SK-N-SH (cell line): ENCODE data around the gene PPP5C. TPM values are rescaled to one million over a fixed set of nuclear protein-coding genes. Genes with fewer than 3 reads are reported as not detected.
A peak's percentile ranks its signal among the peaks of the same experiment; 100 is the strongest.

Source experiments
- CTCF ChIA-PET: fragments of 300-600, 350-600 bp; formaldehyde crosslinking; extraction: SDS; loops from one replicate; lab custom pipeline; 2021; lab: Yijun Ruan, JAX
- POLR2A ChIA-PET: fragments of 350-600 bp; sonication (Branson Sonifier 250); formaldehyde crosslinking; extraction: SDS; loops from one replicate; lab custom pipeline; 2020; ENCODE audit warnings: antibody characterized with exemption, inconsistent platforms; lab: Yijun Ruan, JAX
- DNase-seq: peaks from one replicate; pipeline ENCODE4 v3.0.0; 2012
- H2AFZ ChIP-seq: fragments of 200-600 bp; sonication (generic); 2 replicates; pipeline ENCODE4 v1.8.1; 2016; ENCODE audit warnings: antibody characterized with exemption, mild to moderate bottlenecking, low read depth
- H3F3A ChIP-seq: fragments of 200-600 bp; sonication (generic); replicated peaks from 2 replicates; pipeline ENCODE3; 2016; ENCODE audit warnings: antibody characterized with exemption, mild to moderate bottlenecking; ENCODE audit not compliant: insufficient read depth
- H3K27ac ChIP-seq, 2 experiments: fragments of 200-500 bp in 1 of 2; fragments of 200-600 bp in 1 of 2; sonication (Bioruptor generic) in 1 of 2; sonication (generic), shearing (Covaris generic) in 1 of 2; 2 replicates each; pipeline versions ENCODE4 v1.5.1 to v1.6.1; 2014 to 2016; ENCODE audit warnings: low read depth in 2 of 2, inconsistent platforms in 1 of 2, low read length in 1 of 2, mild to moderate bottlenecking in 1 of 2, mixed read lengths in 1 of 2
- H3K27me3 ChIP-seq: fragments of 200-600 bp; sonication (generic), shearing (Covaris generic); 2 replicates; pipeline ENCODE4 v1.6.1; 2016; ENCODE audit warnings: mixed run types; ENCODE audit not compliant: insufficient read depth
- H3K36me3 ChIP-seq, 2 experiments: fragments of 200-500 bp in 1 of 2; fragments of 200-600 bp in 1 of 2; sonication (Bioruptor generic) in 1 of 2; sonication (generic) in 1 of 2; replicated peaks in 1 of 2; 2 replicates each; pipeline versions ENCODE3 to v1.5.1; 2014 to 2016; ENCODE audit warnings: low read length in 1 of 2, mild to moderate bottlenecking in 1 of 2; ENCODE audit not compliant: insufficient read depth in 2 of 2, control insufficient read depth in 1 of 2
- H3K4me1 ChIP-seq, 2 experiments: fragments of 200-500 bp in 1 of 2; fragments of 200-600 bp in 1 of 2; sonication (Bioruptor generic) in 1 of 2; sonication (generic), shearing (Covaris generic) in 1 of 2; 2 replicates each; pipeline versions ENCODE4 v1.5.1 to v1.6.1; 2014 to 2016; ENCODE audit warnings: low read depth in 1 of 2, low read length in 1 of 2, mixed run types in 1 of 2; ENCODE audit not compliant: insufficient read depth in 2 of 2, control insufficient read depth in 1 of 2
- H3K4me2 ChIP-seq: fragments of 200-600 bp; sonication (generic), shearing (Covaris generic); 2 replicates; pipeline ENCODE4 v1.6.1; 2017; ENCODE audit warnings: mixed run types
- H3K4me3 ChIP-seq, 2 experiments: fragments of 200-500 bp in 1 of 2; fragments of 200-600 bp in 1 of 2; sonication (Bioruptor generic) in 1 of 2; sonication (generic), shearing (Covaris generic) in 1 of 2; 2 replicates each; pipeline versions ENCODE4 v1.5.1 to v1.8.1; 2014 to 2016; ENCODE audit warnings: low read depth in 2 of 2, inconsistent platforms in 1 of 2, low read length in 1 of 2, mild to moderate bottlenecking in 1 of 2, mixed read lengths in 1 of 2, moderate library complexity in 1 of 2
- H3K79me2 ChIP-seq: fragments of 200-600 bp; sonication (generic); 2 replicates; pipeline ENCODE4 v1.8.1; 2017; ENCODE audit warnings: mild to moderate bottlenecking; ENCODE audit not compliant: insufficient read depth
- H3K9ac ChIP-seq: fragments of 200-600 bp; sonication (generic); 2 replicates; pipeline ENCODE4 v1.6.1; 2017; ENCODE audit warnings: mixed run types
- H3K9me2 ChIP-seq: fragments of 200-600 bp; sonication (generic); 2 replicates; pipeline ENCODE4 v1.6.1; 2017; ENCODE audit warnings: mixed run types
- H3K9me3 ChIP-seq: fragments of 200-600 bp; sonication (generic); 2 replicates; pipeline ENCODE4 v1.6.1; 2017; ENCODE audit warnings: mixed run types, mild to moderate bottlenecking, moderate library complexity
- H4K20me1 ChIP-seq: fragments of 200-600 bp; sonication (generic); 2 replicates; pipeline ENCODE4 v1.6.1; 2017; ENCODE audit warnings: mild to moderate bottlenecking, mixed run types; ENCODE audit not compliant: insufficient read depth
- CHD2 ChIP-seq: fragments of 150-350 bp; IDR thresholded peaks from 2 replicates; pipeline ENCODE4 v1.6.1; 2018; ENCODE audit warnings: low read length; ENCODE audit not compliant: partially characterized antibody
- EP300 ChIP-seq, 2 experiments: IDR thresholded peaks; 2 replicates each; pipeline versions ENCODE4 v1.4.0 to v1.6.1; 2012; ENCODE audit warnings: borderline replicate concordance in 1 of 2, low read depth in 1 of 2, low read length in 1 of 2
- EZH2phosphoT487 ChIP-seq: fragments of 200-600 bp; sonication (generic); IDR thresholded peaks from 2 replicates; pipeline ENCODE4 v1.6.1; 2017; ENCODE audit warnings: low read depth, mixed run types, mild to moderate bottlenecking, antibody characterized with exemption, moderate library complexity, borderline replicate concordance
- FOSL2 ChIP-seq: IDR thresholded peaks from 2 replicates; pipeline ENCODE4 v1.4.0; 2012; ENCODE audit warnings: low read depth, mild to moderate bottlenecking, moderate library complexity, borderline replicate concordance
- FOXJ3 ChIP-seq: sonication (generic); formaldehyde crosslinking; IDR thresholded peaks from 2 replicates; pipeline ENCODE4 v1.5.1; 2020; ENCODE audit warnings: mild to moderate bottlenecking, missing genetic modification reagents
- GABPA ChIP-seq: IDR thresholded peaks from 2 replicates; pipeline ENCODE4 v1.4.0; 2012; ENCODE audit warnings: low read depth, mild to moderate bottlenecking
- MEF2A ChIP-seq: IDR thresholded peaks from 2 replicates; pipeline ENCODE4 v1.4.0; 2012; ENCODE audit warnings: low read depth, borderline replicate concordance
- NFIC ChIP-seq: IDR thresholded peaks from 2 replicates; pipeline ENCODE4 v1.4.0; 2012; ENCODE audit warnings: borderline replicate concordance
- NRF1 ChIP-seq: IDR thresholded peaks from 2 replicates; pipeline ENCODE4 v1.6.1; 2012; ENCODE audit warnings: low read depth, mild to moderate bottlenecking, low read length
- RAD21 ChIP-seq: IDR thresholded peaks from 2 replicates; pipeline ENCODE4 v1.6.1; 2012; ENCODE audit warnings: mild to moderate bottlenecking, low read length
- RCOR1 ChIP-seq: fragments of 150-350 bp; IDR thresholded peaks from 2 replicates; pipeline ENCODE4 v1.6.1; 2017; ENCODE audit warnings: antibody characterized with exemption, low read length
- SIN3A ChIP-seq: IDR thresholded peaks from 2 replicates; pipeline ENCODE4 v1.6.1; 2012; ENCODE audit warnings: low read depth, mild to moderate bottlenecking, low read length, moderate library complexity, borderline replicate concordance
- SMC3 ChIP-seq: IDR thresholded peaks from 2 replicates; pipeline ENCODE4 v1.6.1; 2012; ENCODE audit warnings: low read depth, low read length, improper control_type of control experiment
- TAF1 ChIP-seq: IDR thresholded peaks from 2 replicates; pipeline ENCODE4 v1.6.1; 2012; ENCODE audit warnings: low read depth, mild to moderate bottlenecking, low read length, moderate library complexity, borderline replicate concordance
- YY1 ChIP-seq: IDR thresholded peaks from 2 replicates; pipeline ENCODE4 v1.4.0; 2012; ENCODE audit warnings: low read depth, mild to moderate bottlenecking
- WGBS: methylation state at CpG from one replicate; pipeline ENCODE4 v1.1.6; 2017; ENCODE audit warnings: low lambda C conversion rate; 5-methylcytosine and 5-hydroxymethylcytosine counted together
- polyA plus RNA-seq, 3 experiments: library from polyadenylated mRNA; depleted of rRNA; stranded (reverse); fragments of >200 nt; gene quantifications; 2 replicates each; pipeline ENCODE4 v1.2.3, GENCODE V29; 2012
- TF ChIP-seq, protein P1 (sequence below): fragments of 150-350 bp; IDR thresholded peaks from 2 replicates; pipeline ENCODE4 v1.6.1; 2016; ENCODE audit warnings: mild to moderate bottlenecking, low read depth, low read length
- TF ChIP-seq, protein P2 (sequence below): IDR thresholded peaks from 2 replicates; pipeline ENCODE4 v1.4.0; 2012; ENCODE audit warnings: low read depth, borderline replicate concordance
- TF ChIP-seq, protein P3 (sequence below): fragments of 200-600 bp; sonication (generic); IDR thresholded peaks from 2 replicates; pipeline ENCODE4 v1.6.1; 2017; ENCODE audit warnings: antibody characterized with exemption, mild to moderate bottlenecking, moderate library complexity
- TF ChIP-seq, protein P4 (sequence below): fragments of 150-350 bp; IDR thresholded peaks from 2 replicates; pipeline ENCODE4 v1.6.1; 2017; ENCODE audit warnings: antibody characterized with exemption, low read length, low read depth, borderline replicate concordance

PPP5C gene, protein sequence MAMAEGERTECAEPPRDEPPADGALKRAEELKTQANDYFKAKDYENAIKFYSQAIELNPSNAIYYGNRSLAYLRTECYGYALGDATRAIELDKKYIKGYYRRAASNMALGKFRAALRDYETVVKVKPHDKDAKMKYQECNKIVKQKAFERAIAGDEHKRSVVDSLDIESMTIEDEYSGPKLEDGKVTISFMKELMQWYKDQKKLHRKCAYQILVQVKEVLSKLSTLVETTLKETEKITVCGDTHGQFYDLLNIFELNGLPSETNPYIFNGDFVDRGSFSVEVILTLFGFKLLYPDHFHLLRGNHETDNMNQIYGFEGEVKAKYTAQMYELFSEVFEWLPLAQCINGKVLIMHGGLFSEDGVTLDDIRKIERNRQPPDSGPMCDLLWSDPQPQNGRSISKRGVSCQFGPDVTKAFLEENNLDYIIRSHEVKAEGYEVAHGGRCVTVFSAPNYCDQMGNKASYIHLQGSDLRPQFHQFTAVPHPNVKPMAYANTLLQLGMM
- 131 and 162 TPM in 2 replicates for polyA plus RNA-seq (2012; rRNA removed)
- 70.0 and 97.9 TPM in 2 replicates for polyA plus RNA-seq (2012; cell fraction: cytosol; rRNA removed)
- polyA plus RNA-seq (2012; cell fraction: nucleus; rRNA removed), result 258 and 261 TPM in 2 replicates

DNA sequence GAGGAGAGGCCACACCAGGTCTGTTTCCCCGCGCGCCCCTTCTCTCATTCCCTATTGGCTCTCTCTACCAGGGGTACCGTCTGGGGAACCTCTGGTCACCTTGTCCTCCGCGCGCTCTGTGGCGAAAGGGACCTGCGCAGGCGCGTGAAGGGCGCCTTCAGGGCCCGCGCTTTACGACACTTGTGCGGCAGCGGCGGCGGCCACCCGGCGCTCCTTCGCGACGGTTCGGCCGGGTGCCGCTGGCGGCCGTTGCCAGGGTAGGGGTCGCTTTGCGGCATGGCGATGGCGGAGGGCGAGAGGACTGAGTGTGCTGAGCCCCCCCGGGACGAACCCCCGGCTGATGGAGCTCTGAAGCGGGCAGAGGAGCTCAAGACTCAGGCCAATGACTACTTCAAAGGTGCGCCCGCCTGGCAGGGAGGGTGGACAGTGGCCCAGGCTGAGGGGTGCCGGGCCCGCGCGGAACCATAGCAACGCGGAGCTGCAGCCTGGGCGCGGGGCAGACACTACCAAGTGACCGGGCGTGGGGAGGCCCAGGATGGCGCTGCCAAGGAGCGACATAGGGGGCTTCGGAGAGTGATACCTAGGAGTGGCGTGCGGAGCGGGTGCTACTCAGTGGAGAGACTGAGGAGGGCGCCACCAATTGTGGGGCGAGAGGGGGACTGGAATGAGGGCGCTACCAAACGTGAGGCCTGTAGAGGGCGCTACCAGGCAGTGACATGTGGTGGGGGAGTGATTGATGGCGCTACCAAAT is at the start of gene PPP5C:
Gene PPP5C, plus strand, starts transcription at position 267 of the 751 bp plus-strand sequence. Its CDS starts 10 bp downstream, at position 277.
- CTCF ChIA-PET, result interaction anchor here (0.6 to 2.7 kb wide), 26 partner anchors 10 to 772 kb away, joined by 3 to 26 read pairs (median 3); partner anchors contain the start of gene HIF3A
- Histone ChIP-seq H3K79me2 (peaks cover 50% of the 10 kb centered on the region), H3K4me1 (peaks cover 21 to 34% of the 10 kb centered on the region in 2 experiments), H3K4me3 (peak within 1 kb of the TSS; percentile 88 to 98), H3K27me3 (peaks cover 4% of the 10 kb centered on the region; the same call in 1 of the 2 replicates), H3K36me3 (no peaks in the 10 kb centered on the region), H3K9me2 (no peaks in the 10 kb centered on the region), H2AFZ (peak within 1 kb of the TSS; percentile 97), H3K4me2 (peak within 1 kb of the TSS; percentile 80), H3K9me3 (no peaks in the 10 kb centered on the region), H3K9ac (peak within 1 kb of the TSS; percentile 97), H3K27ac (peak within 1 kb of the TSS; percentile 67 to 88), H4K20me1 (peaks cover 27% of the 10 kb centered on the region), H3F3A (no peaks in the 10 kb centered on the region)
- WGBS, result under 1% methylated on average over 26 of the region's 62 CpGs
- DNase-seq, result peak; percentile 97
- POLR2A ChIA-PET, result interaction anchor here (1.6 kb wide), 1 partner anchor 66 kb away, joined by 3 read pairs; no protein-coding TSS in a partner anchor
- TF ChIP-seq FOXJ3 (CRISPR knock-in tag), result no peak
- no peak; a peak in 1 of 4 replicates for TF ChIP-seq EP300 (IDR thresholded peaks at IDR 0.05; ENCODE audit: borderline replicate concordance in 1 of 2, low read depth in 1 of 2, low read length in 1 of 2)
- TF ChIP-seq SMC3, result peak; percentile 31
- no peak for TF ChIP-seq FOSL2
- TF ChIP-seq, protein P1, sequence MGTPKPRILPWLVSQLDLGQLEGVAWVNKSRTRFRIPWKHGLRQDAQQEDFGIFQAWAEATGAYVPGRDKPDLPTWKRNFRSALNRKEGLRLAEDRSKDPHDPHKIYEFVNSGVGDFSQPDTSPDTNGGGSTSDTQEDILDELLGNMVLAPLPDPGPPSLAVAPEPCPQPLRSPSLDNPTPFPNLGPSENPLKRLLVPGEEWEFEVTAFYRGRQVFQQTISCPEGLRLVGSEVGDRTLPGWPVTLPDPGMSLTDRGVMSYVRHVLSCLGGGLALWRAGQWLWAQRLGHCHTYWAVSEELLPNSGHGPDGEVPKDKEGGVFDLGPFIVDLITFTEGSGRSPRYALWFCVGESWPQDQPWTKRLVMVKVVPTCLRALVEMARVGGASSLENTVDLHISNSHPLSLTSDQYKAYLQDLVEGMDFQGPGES, result no peak
- TF ChIP-seq NFIC, result no peak
- TF ChIP-seq SIN3A, result peak; percentile 52
- TF ChIP-seq, protein P2, sequence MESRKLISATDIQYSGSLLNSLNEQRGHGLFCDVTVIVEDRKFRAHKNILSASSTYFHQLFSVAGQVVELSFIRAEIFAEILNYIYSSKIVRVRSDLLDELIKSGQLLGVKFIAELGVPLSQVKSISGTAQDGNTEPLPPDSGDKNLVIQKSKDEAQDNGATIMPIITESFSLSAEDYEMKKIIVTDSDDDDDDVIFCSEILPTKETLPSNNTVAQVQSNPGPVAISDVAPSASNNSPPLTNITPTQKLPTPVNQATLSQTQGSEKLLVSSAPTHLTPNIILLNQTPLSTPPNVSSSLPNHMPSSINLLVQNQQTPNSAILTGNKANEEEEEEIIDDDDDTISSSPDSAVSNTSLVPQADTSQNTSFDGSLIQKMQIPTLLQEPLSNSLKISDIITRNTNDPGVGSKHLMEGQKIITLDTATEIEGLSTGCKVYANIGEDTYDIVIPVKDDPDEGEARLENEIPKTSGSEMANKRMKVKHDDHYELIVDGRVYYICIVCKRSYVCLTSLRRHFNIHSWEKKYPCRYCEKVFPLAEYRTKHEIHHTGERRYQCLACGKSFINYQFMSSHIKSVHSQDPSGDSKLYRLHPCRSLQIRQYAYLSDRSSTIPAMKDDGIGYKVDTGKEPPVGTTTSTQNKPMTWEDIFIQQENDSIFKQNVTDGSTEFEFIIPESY, result no peak
- peak; percentile 88 for TF ChIP-seq YY1
- no peak for TF ChIP-seq CHD2
- TF ChIP-seq EZH2phosphoT487, result no peak
- peak; percentile 52 for TF ChIP-seq RAD21
- TF ChIP-seq, protein P3, sequence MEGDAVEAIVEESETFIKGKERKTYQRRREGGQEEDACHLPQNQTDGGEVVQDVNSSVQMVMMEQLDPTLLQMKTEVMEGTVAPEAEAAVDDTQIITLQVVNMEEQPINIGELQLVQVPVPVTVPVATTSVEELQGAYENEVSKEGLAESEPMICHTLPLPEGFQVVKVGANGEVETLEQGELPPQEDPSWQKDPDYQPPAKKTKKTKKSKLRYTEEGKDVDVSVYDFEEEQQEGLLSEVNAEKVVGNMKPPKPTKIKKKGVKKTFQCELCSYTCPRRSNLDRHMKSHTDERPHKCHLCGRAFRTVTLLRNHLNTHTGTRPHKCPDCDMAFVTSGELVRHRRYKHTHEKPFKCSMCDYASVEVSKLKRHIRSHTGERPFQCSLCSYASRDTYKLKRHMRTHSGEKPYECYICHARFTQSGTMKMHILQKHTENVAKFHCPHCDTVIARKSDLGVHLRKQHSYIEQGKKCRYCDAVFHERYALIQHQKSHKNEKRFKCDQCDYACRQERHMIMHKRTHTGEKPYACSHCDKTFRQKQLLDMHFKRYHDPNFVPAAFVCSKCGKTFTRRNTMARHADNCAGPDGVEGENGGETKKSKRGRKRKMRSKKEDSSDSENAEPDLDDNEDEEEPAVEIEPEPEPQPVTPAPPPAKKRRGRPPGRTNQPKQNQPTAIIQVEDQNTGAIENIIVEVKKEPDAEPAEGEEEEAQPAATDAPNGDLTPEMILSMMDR, result peak; percentile 97
- TF ChIP-seq RCOR1, result no peak
- TF ChIP-seq MEF2A, result no peak
- TF ChIP-seq, protein P4, sequence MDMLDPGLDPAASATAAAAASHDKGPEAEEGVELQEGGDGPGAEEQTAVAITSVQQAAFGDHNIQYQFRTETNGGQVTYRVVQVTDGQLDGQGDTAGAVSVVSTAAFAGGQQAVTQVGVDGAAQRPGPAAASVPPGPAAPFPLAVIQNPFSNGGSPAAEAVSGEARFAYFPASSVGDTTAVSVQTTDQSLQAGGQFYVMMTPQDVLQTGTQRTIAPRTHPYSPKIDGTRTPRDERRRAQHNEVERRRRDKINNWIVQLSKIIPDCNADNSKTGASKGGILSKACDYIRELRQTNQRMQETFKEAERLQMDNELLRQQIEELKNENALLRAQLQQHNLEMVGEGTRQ, result no peak
- TF ChIP-seq TAF1, result peak; percentile 79
- TF ChIP-seq GABPA, result no peak
- peak; percentile 95 for TF ChIP-seq NRF1
